H1 (cell line): ENCODE measurements around the gene DNMT1. TPM values are rescaled to one million over a fixed set of nuclear protein-coding genes. Genes with fewer than 3 reads are reported as not detected.

Experiments used
- BCL11A ChIP-seq, 2 experiments: IDR thresholded peaks; one replicate each; pipeline ENCODE4 v1.6.1; 2011; ENCODE audit warnings: low read depth in 2 of 2, low read length in 2 of 2, mild to moderate bottlenecking in 2 of 2
- FOSL1 ChIP-seq: IDR thresholded peaks from 2 replicates; pipeline ENCODE4 v1.6.1; 2011; ENCODE audit warnings: mild to moderate bottlenecking, low read depth, low read length, moderate library complexity; ENCODE audit not compliant: insufficient read depth
- SP4 ChIP-seq: IDR thresholded peaks from 2 replicates; pipeline ENCODE4 v1.6.1; 2012; ENCODE audit warnings: low read length, inconsistent platforms
- SRF ChIP-seq: IDR thresholded peaks from 2 replicates; pipeline ENCODE4 v1.6.1; 2011; ENCODE audit warnings: mild to moderate bottlenecking, low read depth, low read length, moderate library complexity
- SUZ12 ChIP-seq: fragments of 200-600 bp; sonication (generic); IDR thresholded peaks from 2 replicates; pipeline ENCODE4 v1.6.1; 2012; ENCODE audit warnings: mild to moderate bottlenecking, inconsistent platforms, low read length, moderate library complexity, mixed read lengths
- polyA plus RNA-seq, 7 experiments: library from polyadenylated mRNA; depleted of rRNA in 3 of 7; stranded (reverse) in 5 of 7; unstranded in 2 of 7; fragments of >200 nt in 5 of 7; fragments of 200-250 nt in 2 of 7; gene quantifications; 1 replicate in 5 of 7; 2 replicates in 1 of 7; 4 replicates in 1 of 7; pipeline versions ENCODE4 v1.2.1 to v1.2.3, GENCODE V29; 2011 to 2013; ENCODE audit warnings: missing spikeins in 2 of 7, mixed read lengths in 2 of 7
- total RNA-seq: library from RNA; stranded (reverse); fragmentation: NEBNext Ultra II Directional; extraction: Animal tissue kit (Norgen Biotek cat#: 25700); gene quantifications from 2 replicates; pipeline ENCODE4 v1.2.1, GENCODE V29; 2021

Gene DNMT1
- total and polyA plus RNA-seq, 2 of the 8 experiments (the other 6 are each of a cell fraction or from before 2014, with no cell fraction given), result 101 to 210 TPM

GRCh38 chr19:10163536-10163935 lies 31.2 kb downstream of the DNMT1 start (continued):
- TF ChIP-seq SUZ12, result no peak
- no peak for TF ChIP-seq BCL11A (IDR thresholded peaks at IDR 0.05; ENCODE audit: low read depth in 2 of 2, low read length in 2 of 2)
- no peak for TF ChIP-seq SRF
- no peak for TF ChIP-seq SP4
- TF ChIP-seq FOSL1, result no peak
